ENCODE results near the gene CPNE6.

Gene CPNE6

DNA sequence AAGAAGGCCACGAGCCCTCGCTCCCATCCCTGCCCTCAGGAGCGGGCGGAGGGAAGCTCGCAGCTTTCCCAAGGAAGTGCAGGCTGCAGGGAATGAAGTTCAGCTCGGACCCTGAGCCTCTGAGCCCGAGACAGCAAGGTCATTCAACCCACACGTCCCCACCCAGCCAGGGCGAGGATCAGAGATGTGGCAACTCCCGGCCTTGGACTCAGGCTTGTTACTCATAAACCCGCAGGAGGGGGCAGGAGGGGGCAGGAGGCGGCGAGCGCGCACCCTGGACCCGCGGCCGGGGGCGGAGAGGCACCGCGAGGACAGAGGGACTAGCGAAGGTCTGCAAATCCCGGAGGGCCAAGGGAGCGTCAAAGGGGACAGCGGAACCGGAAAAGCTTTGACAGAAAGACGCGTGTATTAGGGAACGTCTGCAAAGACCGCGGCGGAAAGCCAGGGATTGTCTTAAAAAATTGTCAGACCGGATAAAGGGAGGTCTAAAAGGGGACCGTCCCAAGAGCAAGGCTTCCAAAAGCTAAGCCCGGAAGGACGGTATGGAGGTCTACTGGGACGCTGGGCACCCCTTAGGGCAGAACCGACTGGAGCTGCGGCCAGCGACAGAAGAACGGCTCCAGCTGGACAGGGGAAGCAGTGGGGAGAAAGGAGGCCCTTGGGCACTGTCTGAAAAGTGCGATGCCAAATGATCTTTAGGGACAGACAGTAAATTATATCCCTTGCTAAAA lies 42.6 kb downstream of the CPNE6 start:
- peak; percentile 82 for DNase-seq (ENCODE audit: low read depth)
- peak overlapping the region; percentile 85 for H3K4me3 ChIP-seq (ENCODE audit: low read depth, low read length)
- TF ChIP-seq, protein P1, sequence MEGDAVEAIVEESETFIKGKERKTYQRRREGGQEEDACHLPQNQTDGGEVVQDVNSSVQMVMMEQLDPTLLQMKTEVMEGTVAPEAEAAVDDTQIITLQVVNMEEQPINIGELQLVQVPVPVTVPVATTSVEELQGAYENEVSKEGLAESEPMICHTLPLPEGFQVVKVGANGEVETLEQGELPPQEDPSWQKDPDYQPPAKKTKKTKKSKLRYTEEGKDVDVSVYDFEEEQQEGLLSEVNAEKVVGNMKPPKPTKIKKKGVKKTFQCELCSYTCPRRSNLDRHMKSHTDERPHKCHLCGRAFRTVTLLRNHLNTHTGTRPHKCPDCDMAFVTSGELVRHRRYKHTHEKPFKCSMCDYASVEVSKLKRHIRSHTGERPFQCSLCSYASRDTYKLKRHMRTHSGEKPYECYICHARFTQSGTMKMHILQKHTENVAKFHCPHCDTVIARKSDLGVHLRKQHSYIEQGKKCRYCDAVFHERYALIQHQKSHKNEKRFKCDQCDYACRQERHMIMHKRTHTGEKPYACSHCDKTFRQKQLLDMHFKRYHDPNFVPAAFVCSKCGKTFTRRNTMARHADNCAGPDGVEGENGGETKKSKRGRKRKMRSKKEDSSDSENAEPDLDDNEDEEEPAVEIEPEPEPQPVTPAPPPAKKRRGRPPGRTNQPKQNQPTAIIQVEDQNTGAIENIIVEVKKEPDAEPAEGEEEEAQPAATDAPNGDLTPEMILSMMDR (conservative IDR thresholded peaks at IDR 0.05; ENCODE audit: low read depth, low read length), result no peak

DNA sequence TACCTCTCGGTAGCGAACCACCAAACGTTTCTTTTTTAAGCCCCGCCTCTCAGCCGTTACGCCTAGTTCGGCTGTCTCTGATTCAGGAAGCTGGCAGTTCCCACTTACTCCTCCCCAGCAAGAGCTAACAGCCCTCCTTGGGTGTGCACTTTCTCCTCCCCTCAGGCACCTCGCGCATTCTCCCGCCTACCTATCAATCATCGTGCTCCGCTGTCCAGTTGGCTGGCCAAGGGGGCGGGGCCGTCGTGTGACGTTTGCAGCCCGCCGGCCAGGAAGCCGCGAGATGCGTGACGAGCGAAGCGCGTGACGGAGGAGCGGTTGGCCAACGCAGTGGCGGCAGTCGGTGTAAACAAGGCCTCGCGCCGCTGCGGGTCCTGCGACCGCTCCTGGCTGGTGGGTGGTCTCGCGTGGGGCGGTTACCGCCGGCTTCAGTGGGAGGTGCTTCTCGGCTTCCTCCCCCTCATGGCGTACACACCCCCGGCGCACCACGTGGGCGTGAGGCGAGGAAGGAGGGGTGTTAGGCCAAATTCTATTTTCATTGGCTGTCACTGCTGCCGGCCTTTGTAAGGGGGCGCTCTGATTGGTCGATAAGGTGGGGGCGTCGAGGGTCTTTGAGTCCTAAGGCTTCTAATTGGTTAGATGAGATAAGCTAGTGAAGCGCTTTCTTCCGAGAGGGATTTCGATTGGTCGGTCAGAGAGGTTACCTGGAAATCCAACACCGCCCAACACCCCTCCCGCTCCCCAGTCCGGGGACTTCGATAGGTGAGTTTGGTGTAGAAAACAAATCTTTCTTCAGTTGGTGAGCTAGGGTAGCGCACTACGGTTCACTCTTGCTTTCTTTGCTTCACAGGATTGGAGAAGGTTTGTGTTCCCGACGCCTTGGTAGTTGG lies 43.4 kb downstream of the CPNE6 start, which contains the start of the genes DCAF11 and NRL:
DCAF11 (plus strand) TSS at position 246 of the 890 bp plus-strand sequence. CDS start 818 bp downstream, outside the sequence.
NRL (minus strand) TSS at position 418 of the 890 bp plus-strand sequence. CDS start 32,101 bp downstream, outside the sequence.
- peak within 1 kb of the TSS; percentile 91 for H3K4me3 ChIP-seq (ENCODE audit: low read depth, low read length)
- TF ChIP-seq, protein P1 (conservative IDR thresholded peaks at IDR 0.05; ENCODE audit: low read depth, low read length), result no peak
- DNase-seq (ENCODE audit: low read depth), result peak; percentile 100

DNA sequence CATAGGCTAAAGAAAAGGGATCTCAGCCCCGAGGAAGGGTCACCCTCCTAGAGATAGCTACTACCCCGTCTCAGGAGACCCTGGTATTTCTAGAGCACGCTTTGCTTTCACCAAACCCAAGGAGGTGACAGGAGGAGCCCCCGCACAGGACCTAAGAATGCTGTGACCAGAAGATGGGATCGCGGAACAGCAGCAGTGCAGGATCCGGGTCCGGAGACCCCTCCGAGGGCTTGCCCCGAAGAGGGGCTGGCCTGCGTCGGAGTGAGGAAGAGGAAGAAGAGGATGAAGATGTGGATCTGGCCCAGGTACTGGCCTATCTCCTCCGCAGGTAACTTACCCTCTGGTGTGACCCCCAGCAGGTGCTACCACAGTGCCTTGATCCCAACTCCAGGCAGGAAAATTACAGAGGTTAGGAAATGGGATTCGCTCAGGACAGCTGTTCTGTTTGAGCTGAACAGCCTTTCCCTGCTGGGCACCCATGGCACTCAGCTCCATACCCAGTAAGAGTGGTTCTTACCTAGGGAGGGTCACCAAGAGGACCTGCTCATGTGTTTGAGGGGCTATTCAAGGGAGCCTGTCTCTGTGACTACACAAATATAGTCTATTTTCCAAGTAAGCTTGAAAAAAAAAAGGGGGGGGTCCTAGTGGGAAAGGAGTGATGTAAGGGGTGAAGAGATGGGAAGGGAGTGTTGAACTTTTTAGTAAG lies 44.2 kb downstream of the CPNE6 start:
- TF ChIP-seq, protein P1 (conservative IDR thresholded peaks at IDR 0.05; ENCODE audit: low read depth, low read length), result no peak
- DNase-seq (ENCODE audit: low read depth), result peak; percentile 16
- peak overlapping the region; percentile 91 for H3K4me3 ChIP-seq (ENCODE audit: low read depth, low read length)

DNA sequence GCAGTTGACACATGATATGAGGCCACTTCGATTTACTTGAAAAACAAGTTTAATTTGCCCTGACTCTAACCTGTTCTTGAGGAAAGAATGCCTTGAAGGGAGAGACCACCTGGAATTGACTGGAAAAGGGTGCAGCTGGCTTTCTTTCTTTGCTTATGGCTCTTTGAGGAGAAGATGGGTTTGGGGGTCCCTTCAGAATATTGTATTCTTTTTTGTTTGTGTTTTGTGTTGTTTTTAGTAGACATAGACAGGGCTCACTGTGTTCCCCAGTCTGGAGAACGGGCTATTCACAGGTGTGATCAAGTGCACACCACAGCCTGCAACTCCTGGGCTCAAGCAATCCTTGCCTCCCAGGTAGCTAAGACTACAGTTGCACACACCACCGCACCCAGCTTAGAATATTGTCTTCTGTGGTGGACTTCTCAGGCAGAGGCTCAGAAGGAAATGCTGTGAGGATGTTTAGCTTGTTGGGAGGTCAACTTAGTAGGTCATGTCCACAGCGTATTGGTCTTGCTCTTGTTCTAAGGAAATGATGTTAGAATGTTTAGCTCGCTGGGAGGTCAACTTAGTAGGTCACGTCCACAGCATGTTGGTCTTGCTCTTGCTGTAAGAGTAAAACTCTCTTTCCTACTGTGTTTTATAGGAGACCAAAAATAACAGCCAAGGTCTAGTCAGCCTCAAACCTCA lies 44.9 kb downstream of the CPNE6 start:
- no peak overlapping the region for H3K4me3 ChIP-seq (ENCODE audit: low read depth, low read length)
- TF ChIP-seq, protein P1 (conservative IDR thresholded peaks at IDR 0.05; ENCODE audit: low read depth, low read length), result no peak
- peak; percentile 48 for DNase-seq (ENCODE audit: low read depth)

DNA sequence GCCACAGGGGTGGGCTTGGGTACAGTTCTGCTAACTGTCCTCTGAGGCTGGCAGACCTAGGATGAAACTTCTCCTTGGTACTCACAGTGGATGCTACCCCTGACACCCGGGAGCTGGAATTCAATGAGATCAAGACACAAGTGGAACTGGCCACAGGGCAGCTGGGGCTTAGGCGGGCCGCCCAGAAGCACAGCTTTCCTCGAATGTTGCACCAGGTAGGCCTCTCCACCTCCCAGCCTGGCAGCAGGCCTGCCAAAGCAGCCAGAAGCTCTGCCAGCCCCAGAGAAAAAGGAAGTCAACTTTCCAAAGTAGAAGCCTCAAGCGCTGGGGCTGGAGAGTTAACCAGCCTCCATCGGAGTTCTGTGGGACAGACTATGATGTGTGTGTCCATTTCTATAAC lies 45.8 kb downstream of the CPNE6 start:
- H3K4me3 ChIP-seq (ENCODE audit: low read depth, low read length), result no peak overlapping the region
- TF ChIP-seq, protein P1 (conservative IDR thresholded peaks at IDR 0.05; ENCODE audit: low read depth, low read length), result no peak
- DNase-seq (ENCODE audit: low read depth), result no peak

DNA sequence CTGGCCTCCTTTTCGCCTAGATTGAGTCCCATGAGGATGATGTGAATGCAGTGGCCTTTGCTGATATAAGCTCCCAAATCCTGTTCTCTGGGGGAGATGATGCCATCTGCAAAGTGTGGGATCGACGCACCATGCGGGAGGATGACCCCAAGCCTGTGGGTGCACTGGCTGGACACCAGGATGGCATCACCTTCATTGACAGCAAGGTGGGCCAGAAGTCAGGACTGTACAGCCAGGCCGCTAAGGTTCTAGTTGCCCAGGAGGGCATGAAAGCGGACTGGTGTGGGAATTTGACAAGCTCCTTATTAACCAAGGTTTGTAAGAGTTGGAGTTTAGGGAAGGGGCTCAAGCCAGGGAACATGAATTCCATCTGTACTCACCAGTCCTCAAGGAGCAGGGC lies 48.3 kb downstream of the CPNE6 start:
- no peak for DNase-seq (ENCODE audit: low read depth)
- no peak overlapping the region for H3K4me3 ChIP-seq (ENCODE audit: low read depth, low read length)
- TF ChIP-seq, protein P1 (conservative IDR thresholded peaks at IDR 0.05; ENCODE audit: low read depth, low read length), result no peak
